Measurements from ENCODE around the gene AHI1. TPM values are rescaled to one million over a fixed set of nuclear protein-coding genes. Genes with fewer than 3 reads are reported as not detected.

The AHI1 gene
- polyA plus RNA-seq, 1 donor (not counting 4 experiments of a cell fraction or from before 2014, with no cell fraction given) = 7.0 TPM

GRCh38 chr6:135325624-135326424 is 171.7 kb downstream of the AHI1 start:
- Histone ChIP-seq H3K4me1 (ENCODE audit: control insufficient read depth, extremely low read depth, insufficient read depth, low read length) (no peaks in the 10 kb centered on the region), H2AFZ (ENCODE audit: control insufficient read depth, low read length) (no peak overlapping the region), H4K20me1 (ENCODE audit: control insufficient read depth, extremely low read depth, insufficient read depth, low read length) (no peaks in the 10 kb centered on the region), H3K4me2 (ENCODE audit: control insufficient read depth, extremely low read depth, insufficient read depth, low read depth, low read length) (no peak overlapping the region), H3K79me2 (ENCODE audit: control insufficient read depth, insufficient read depth, low read length) (no peaks in the 10 kb centered on the region), H3K4me3 (ENCODE audit: control insufficient read depth in 2 of 3, extremely low read depth in 1 of 3, insufficient read depth in 2 of 3, low read depth in 1 of 3, low read length in 3 of 3) (no peak overlapping the region), H3K9me1 (ENCODE audit: control insufficient read depth, extremely low read depth, insufficient read depth, low read length) (no peaks in the 10 kb centered on the region), H3K9me3 (ENCODE audit: control insufficient read depth, low read depth, low read length) (no peaks in the 10 kb centered on the region), H3K36me3 (ENCODE audit: control insufficient read depth in 2 of 2, extremely low read depth in 1 of 2, insufficient read depth in 2 of 2, low read length in 2 of 2) (no peaks in the 10 kb centered on the region), H3K27me3 (ENCODE audit: control insufficient read depth, extremely low read depth, insufficient read depth, low read length) (no peaks in the 10 kb centered on the region), H3K9ac (ENCODE audit: control insufficient read depth, extremely low read depth, insufficient read depth, low read length) (no peak overlapping the region), H3K27ac (ENCODE audit: control insufficient read depth, insufficient read depth, low read length) (no peak overlapping the region)
- DNase-seq (ENCODE audit: low read depth, low spot score) (no peak), FAIRE-seq (no peak)
- dilution Hi-C loops (cut with MboI; ENCODE audit: extremely low pct_ligation_motif_present, low sequenced_read_pairs) = no loop called here
- TF ChIP-seq, protein P1, sequence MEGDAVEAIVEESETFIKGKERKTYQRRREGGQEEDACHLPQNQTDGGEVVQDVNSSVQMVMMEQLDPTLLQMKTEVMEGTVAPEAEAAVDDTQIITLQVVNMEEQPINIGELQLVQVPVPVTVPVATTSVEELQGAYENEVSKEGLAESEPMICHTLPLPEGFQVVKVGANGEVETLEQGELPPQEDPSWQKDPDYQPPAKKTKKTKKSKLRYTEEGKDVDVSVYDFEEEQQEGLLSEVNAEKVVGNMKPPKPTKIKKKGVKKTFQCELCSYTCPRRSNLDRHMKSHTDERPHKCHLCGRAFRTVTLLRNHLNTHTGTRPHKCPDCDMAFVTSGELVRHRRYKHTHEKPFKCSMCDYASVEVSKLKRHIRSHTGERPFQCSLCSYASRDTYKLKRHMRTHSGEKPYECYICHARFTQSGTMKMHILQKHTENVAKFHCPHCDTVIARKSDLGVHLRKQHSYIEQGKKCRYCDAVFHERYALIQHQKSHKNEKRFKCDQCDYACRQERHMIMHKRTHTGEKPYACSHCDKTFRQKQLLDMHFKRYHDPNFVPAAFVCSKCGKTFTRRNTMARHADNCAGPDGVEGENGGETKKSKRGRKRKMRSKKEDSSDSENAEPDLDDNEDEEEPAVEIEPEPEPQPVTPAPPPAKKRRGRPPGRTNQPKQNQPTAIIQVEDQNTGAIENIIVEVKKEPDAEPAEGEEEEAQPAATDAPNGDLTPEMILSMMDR (optimal IDR thresholded peaks at IDR 0.05 in 1 of 3, IDR thresholded peaks at IDR 0.05 in 1 of 3, conservative IDR thresholded peaks at IDR 0.05 in 1 of 3; ENCODE audit: extremely low read depth in 1 of 3, insufficient read depth in 2 of 3, low read length in 3 of 3) = no peak
- no peak for TF ChIP-seq EZH2 (IDR thresholded peaks at IDR 0.05; ENCODE audit: low read length)

DNA sequence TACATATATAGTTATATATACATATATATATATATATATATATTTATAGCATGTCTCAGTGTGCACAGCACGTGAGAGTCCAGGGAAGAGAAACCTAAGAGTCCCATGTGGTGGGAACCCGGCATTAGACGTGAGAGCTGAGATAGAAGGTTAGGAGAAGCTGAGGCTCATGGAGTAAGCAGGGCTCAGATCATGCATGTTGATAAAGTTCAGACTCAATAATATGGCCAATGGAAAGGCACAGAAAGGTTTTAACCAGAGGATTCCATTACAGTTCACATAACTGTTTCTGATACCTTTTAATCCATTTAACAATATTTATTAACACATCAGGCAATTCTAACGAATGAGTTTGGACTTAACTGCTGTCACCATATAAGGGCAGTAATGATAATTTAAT is 173.0 kb downstream of the AHI1 start:
- dilution Hi-C loops (cut with MboI; ENCODE audit: extremely low pct_ligation_motif_present, low sequenced_read_pairs) = no loop called here
- Histone ChIP-seq H3K79me2 (ENCODE audit: control insufficient read depth, insufficient read depth, low read length) (no peaks in the 10 kb centered on the region), H4K20me1 (ENCODE audit: control insufficient read depth, extremely low read depth, insufficient read depth, low read length) (no peaks in the 10 kb centered on the region), H3K4me3 (ENCODE audit: control insufficient read depth in 2 of 3, extremely low read depth in 1 of 3, insufficient read depth in 2 of 3, low read depth in 1 of 3, low read length in 3 of 3) (no peak overlapping the region), H3K4me2 (ENCODE audit: control insufficient read depth, extremely low read depth, insufficient read depth, low read depth, low read length) (no peak overlapping the region), H3K36me3 (ENCODE audit: control insufficient read depth in 2 of 2, extremely low read depth in 1 of 2, insufficient read depth in 2 of 2, low read length in 2 of 2) (no peaks in the 10 kb centered on the region), H3K9me1 (ENCODE audit: control insufficient read depth, extremely low read depth, insufficient read depth, low read length) (no peaks in the 10 kb centered on the region), H3K4me1 (ENCODE audit: control insufficient read depth, extremely low read depth, insufficient read depth, low read length) (no peaks in the 10 kb centered on the region), H3K9me3 (ENCODE audit: control insufficient read depth, low read depth, low read length) (no peaks in the 10 kb centered on the region), H3K27me3 (ENCODE audit: control insufficient read depth, extremely low read depth, insufficient read depth, low read length) (no peaks in the 10 kb centered on the region), H3K9ac (ENCODE audit: control insufficient read depth, extremely low read depth, insufficient read depth, low read length) (no peak overlapping the region), H2AFZ (ENCODE audit: control insufficient read depth, low read length) (no peak overlapping the region), H3K27ac (ENCODE audit: control insufficient read depth, insufficient read depth, low read length) (no peak overlapping the region)
- no peak for TF ChIP-seq EZH2 (IDR thresholded peaks at IDR 0.05; ENCODE audit: low read length)
- TF ChIP-seq, protein P1 (optimal IDR thresholded peaks at IDR 0.05 in 1 of 3, IDR thresholded peaks at IDR 0.05 in 1 of 3, conservative IDR thresholded peaks at IDR 0.05 in 1 of 3; ENCODE audit: extremely low read depth in 1 of 3, insufficient read depth in 2 of 3, low read length in 3 of 3) = no peak
- FAIRE-seq = no peak
- no peak for DNase-seq (ENCODE audit: low read depth, low spot score)

Measured in keratinocyte (primary cell).